HEK293 (cell line): Measurements from ENCODE around the gene HOXB9.

Experiments
- GFI1B ChIP-seq: fragments of 450-650 bp; formaldehyde crosslinking; IDR thresholded peaks from 2 replicates; pipeline ENCODE4 v1.5.1; 2016; ENCODE audit warnings: missing biosample characterization, missing genetic modification characterization
- GLI4 ChIP-seq: fragments of 450-650 bp; formaldehyde crosslinking; IDR thresholded peaks from 2 replicates; pipeline ENCODE4 v1.5.1; 2016; ENCODE audit warnings: missing biosample characterization, missing genetic modification characterization
- GLIS1 ChIP-seq: fragments of 450-650 bp; formaldehyde crosslinking; IDR thresholded peaks from 2 replicates; pipeline ENCODE4 v1.5.1; 2016; ENCODE audit warnings: missing biosample characterization, missing genetic modification characterization
- ZEB2 ChIP-seq: fragments of 450-650 bp; formaldehyde crosslinking; IDR thresholded peaks from 2 replicates; pipeline ENCODE4 v1.5.1; 2016; ENCODE audit warnings: missing biosample characterization, missing genetic modification characterization
- ZNF16 ChIP-seq: fragments of 450-650 bp; formaldehyde crosslinking; IDR thresholded peaks from 2 replicates; pipeline ENCODE4 v1.5.1; 2016; ENCODE audit warnings: low read depth, missing biosample characterization, missing genetic modification characterization
- ZNF202 ChIP-seq: fragments of 450-650 bp; formaldehyde crosslinking; IDR thresholded peaks from 2 replicates; pipeline ENCODE4 v1.5.1; 2016; ENCODE audit warnings: missing biosample characterization, missing genetic modification characterization, borderline replicate concordance
- ZNF221 ChIP-seq: fragments of 450-650 bp; formaldehyde crosslinking; IDR thresholded peaks from 2 replicates; pipeline ENCODE4 v1.5.1; 2017; ENCODE audit warnings: missing biosample characterization, missing genetic modification characterization, borderline replicate concordance
- ZNF23 ChIP-seq: fragments of 450-650 bp; formaldehyde crosslinking; IDR thresholded peaks from 2 replicates; pipeline ENCODE4 v1.5.1; 2016; ENCODE audit warnings: missing biosample characterization, missing genetic modification characterization, borderline replicate concordance
- ZNF266 ChIP-seq: fragments of 450-650 bp; formaldehyde crosslinking; IDR thresholded peaks from 2 replicates; pipeline ENCODE4 v1.5.1; 2016; ENCODE audit warnings: missing biosample characterization, missing genetic modification characterization, low read depth
- ZNF302 ChIP-seq: fragments of 450-650 bp; formaldehyde crosslinking; IDR thresholded peaks from 2 replicates; pipeline ENCODE4 v1.5.1; 2016; ENCODE audit warnings: missing biosample characterization, missing genetic modification characterization, low read depth
- ZNF324 ChIP-seq: fragments of 450-650 bp; formaldehyde crosslinking; IDR thresholded peaks from 2 replicates; pipeline ENCODE4 v1.5.1; 2016; ENCODE audit warnings: missing biosample characterization, missing genetic modification characterization
- ZNF335 ChIP-seq: fragments of 450-650 bp; formaldehyde crosslinking; conservative IDR thresholded peaks from 2 replicates; pipeline ENCODE4 v1.5.1; 2016; ENCODE audit warnings: missing biosample characterization, missing genetic modification characterization
- ZNF354C ChIP-seq: fragments of 450-650 bp; formaldehyde crosslinking; IDR thresholded peaks from 2 replicates; pipeline ENCODE4 v1.5.1; 2016; ENCODE audit warnings: missing biosample characterization, missing genetic modification characterization, low read depth, borderline replicate concordance
- ZNF404 ChIP-seq: fragments of 450-650 bp; formaldehyde crosslinking; IDR thresholded peaks from 2 replicates; pipeline ENCODE4 v1.5.1; 2017; ENCODE audit warnings: missing biosample characterization, missing genetic modification characterization
- ZNF514 ChIP-seq: fragments of 450-650 bp; formaldehyde crosslinking; IDR thresholded peaks from 2 replicates; pipeline ENCODE4 v1.5.1; 2016; ENCODE audit warnings: missing biosample characterization, missing genetic modification characterization
- ZNF623 ChIP-seq: fragments of 450-650 bp; formaldehyde crosslinking; IDR thresholded peaks from 2 replicates; pipeline ENCODE4 v1.5.1; 2016; ENCODE audit warnings: missing biosample characterization, missing genetic modification characterization
- ZNF777 ChIP-seq: fragments of 450-650 bp; formaldehyde crosslinking; IDR thresholded peaks from 2 replicates; pipeline ENCODE4 v1.5.1; 2017; ENCODE audit warnings: missing biosample characterization, missing genetic modification characterization, borderline replicate concordance
- ZNF791 ChIP-seq: fragments of 450-650 bp; formaldehyde crosslinking; IDR thresholded peaks from 2 replicates; pipeline ENCODE4 v1.5.1; 2016; ENCODE audit warnings: missing biosample characterization, missing genetic modification characterization
- ZNF843 ChIP-seq: fragments of 450-650 bp; formaldehyde crosslinking; IDR thresholded peaks from 2 replicates; pipeline ENCODE4 v1.5.1; 2016; ENCODE audit warnings: missing biosample characterization, missing genetic modification characterization
- TF ChIP-seq, protein P1 (sequence below): fragments of 450-650 bp; IDR thresholded peaks from 2 replicates; pipeline ENCODE4 v1.5.1; 2018; ENCODE audit warnings: missing biosample characterization, missing genetic modification characterization
- TF ChIP-seq, protein P2 (sequence below): fragments of 450-650 bp; formaldehyde crosslinking; conservative IDR thresholded peaks from 2 replicates; pipeline ENCODE4 v1.5.1; 2016; ENCODE audit warnings: low read depth, missing biosample characterization, missing genetic modification characterization
- TF ChIP-seq, protein P3 (sequence below): fragments of 450-650 bp; formaldehyde crosslinking; IDR thresholded peaks from 2 replicates; pipeline ENCODE4 v1.5.1; 2016; ENCODE audit warnings: missing biosample characterization, missing genetic modification characterization, low read depth
- TF ChIP-seq, protein P4 (sequence below): fragments of 450-650 bp; formaldehyde crosslinking; IDR thresholded peaks from 2 replicates; pipeline ENCODE4; 2016; ENCODE audit warnings: missing biosample characterization, missing genetic modification characterization
- TF ChIP-seq, protein P5 (sequence below): fragments of 450-650 bp; formaldehyde crosslinking; IDR thresholded peaks from 2 replicates; pipeline ENCODE4 v1.5.1; 2016; ENCODE audit warnings: missing biosample characterization, missing genetic modification characterization, borderline replicate concordance
- TF ChIP-seq, protein P6 (sequence below): sonication (generic); formaldehyde crosslinking; IDR thresholded peaks from 2 replicates; pipeline ENCODE4 v1.8.1; 2022; ENCODE audit warnings: mild to moderate bottlenecking, moderate library complexity, missing genetic modification reagents

The HOXB9 gene

DNA sequence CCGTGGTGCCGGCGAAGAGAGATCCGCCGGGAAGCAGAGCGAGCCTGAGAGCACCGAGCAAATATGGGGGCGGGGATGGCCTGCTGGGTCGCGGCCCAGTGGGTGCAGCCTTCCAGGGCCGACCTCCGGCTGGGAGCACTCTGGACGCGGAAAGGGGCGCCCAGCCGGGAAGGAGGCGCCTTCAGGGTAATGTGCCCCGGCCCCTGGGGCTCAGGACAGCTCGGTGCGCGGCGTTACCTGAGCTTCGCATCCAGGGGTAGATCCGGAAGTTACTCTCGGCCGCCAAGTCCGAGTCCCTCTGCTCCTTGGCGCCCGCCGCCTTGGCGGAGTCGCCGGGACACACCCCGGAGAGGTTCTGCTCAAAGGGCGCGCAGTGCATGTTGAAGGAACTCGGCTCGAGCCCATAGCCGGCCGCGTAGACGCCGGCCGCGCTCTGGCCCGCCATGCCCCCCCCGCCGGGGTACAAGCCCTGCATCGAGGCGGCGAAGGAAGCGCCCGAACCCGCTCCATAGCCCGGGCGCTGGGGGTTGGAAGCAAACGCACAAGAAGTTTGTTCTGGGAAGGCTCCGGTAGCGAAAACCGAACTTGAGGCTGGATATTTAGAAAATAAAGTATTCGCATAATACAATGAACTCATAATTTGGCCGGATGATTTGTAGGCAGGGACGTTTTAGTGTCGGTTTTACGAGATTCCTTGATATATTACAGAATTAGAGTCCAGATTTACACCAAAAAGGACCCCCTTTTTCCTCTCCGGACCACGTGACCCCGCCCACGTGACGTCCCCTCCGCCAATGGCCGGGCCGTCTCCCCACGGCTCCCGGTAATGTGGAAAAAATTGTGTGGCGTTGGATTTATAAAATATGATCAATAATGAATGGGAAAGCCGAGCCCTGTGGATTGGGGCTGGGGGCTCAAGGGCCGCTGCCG is 15.6 kb downstream of the HOXB9 start, which contains the start of gene HOXB7 (continued):
- TF ChIP-seq, protein P1, sequence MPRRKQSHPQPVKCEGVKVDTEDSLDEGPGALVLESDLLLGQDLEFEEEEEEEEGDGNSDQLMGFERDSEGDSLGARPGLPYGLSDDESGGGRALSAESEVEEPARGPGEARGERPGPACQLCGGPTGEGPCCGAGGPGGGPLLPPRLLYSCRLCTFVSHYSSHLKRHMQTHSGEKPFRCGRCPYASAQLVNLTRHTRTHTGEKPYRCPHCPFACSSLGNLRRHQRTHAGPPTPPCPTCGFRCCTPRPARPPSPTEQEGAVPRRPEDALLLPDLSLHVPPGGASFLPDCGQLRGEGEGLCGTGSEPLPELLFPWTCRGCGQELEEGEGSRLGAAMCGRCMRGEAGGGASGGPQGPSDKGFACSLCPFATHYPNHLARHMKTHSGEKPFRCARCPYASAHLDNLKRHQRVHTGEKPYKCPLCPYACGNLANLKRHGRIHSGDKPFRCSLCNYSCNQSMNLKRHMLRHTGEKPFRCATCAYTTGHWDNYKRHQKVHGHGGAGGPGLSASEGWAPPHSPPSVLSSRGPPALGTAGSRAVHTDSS (tag by site-specific recombination): no peak
- TF ChIP-seq ZEB2 (tag by site-specific recombination) (peak; percentile 61; the same call in 1 of the 2 replicates), ZNF221 (no peak), ZNF623 (tag by site-specific recombination) (no peak), ZNF777 (no peak), ZNF23 (tag by site-specific recombination) (no peak), GLIS1 (tag by site-specific recombination) (no peak), GFI1B (tag by site-specific recombination) (peak; percentile 80), ZNF514 (tag by site-specific recombination) (no peak), ZNF302 (tag by site-specific recombination) (no peak), ZNF404 (tag by site-specific recombination) (no peak), ZNF354C (tag by site-specific recombination) (no peak), ZNF843 (no peak; the same call in 1 of the 2 replicates), ZNF16 (tag by site-specific recombination) (no peak), ZNF324 (tag by site-specific recombination) (no peak), ZNF202 (tag by site-specific recombination) (no peak), GLI4 (tag by site-specific recombination) (no peak), ZNF266 (tag by site-specific recombination) (no peak), ZNF791 (tag by site-specific recombination) (no peak), ZNF335 (tag by site-specific recombination) (peak; percentile 97)
- TF ChIP-seq, protein P2, sequence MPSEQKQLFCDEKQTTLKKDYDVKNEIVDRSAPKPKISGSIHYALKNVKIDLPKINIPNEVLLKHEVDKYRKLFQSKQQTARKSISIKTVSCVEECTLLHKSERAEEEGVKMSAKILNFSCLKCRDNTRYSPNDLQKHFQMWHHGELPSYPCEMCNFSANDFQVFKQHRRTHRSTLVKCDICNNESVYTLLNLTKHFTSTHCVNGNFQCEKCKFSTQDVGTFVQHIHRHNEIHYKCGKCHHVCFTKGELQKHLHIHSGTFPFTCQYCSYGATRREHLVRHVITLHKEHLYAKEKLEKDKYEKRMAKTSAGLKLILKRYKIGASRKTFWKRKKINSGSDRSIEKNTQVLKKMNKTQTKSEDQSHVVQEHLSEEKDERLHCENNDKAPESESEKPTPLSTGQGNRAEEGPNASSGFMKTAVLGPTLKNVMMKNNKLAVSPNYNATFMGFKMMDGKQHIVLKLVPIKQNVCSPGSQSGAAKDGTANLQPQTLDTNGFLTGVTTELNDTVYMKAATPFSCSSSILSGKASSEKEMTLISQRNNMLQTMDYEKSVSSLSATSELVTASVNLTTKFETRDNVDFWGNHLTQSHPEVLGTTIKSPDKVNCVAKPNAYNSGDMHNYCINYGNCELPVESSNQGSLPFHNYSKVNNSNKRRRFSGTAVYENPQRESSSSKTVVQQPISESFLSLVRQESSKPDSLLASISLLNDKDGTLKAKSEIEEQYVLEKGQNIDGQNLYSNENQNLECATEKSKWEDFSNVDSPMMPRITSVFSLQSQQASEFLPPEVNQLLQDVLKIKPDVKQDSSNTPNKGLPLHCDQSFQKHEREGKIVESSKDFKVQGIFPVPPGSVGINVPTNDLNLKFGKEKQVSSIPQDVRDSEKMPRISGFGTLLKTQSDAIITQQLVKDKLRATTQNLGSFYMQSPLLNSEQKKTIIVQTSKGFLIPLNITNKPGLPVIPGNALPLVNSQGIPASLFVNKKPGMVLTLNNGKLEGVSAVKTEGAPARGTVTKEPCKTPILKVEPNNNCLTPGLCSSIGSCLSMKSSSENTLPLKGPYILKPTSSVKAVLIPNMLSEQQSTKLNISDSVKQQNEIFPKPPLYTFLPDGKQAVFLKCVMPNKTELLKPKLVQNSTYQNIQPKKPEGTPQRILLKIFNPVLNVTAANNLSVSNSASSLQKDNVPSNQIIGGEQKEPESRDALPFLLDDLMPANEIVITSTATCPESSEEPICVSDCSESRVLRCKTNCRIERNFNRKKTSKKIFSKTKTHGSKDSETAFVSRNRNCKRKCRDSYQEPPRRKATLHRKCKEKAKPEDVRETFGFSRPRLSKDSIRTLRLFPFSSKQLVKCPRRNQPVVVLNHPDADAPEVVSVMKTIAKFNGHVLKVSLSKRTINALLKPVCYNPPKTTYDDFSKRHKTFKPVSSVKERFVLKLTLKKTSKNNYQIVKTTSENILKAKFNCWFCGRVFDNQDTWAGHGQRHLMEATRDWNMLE (tag by site-specific recombination): no peak
- TF ChIP-seq, protein P3, sequence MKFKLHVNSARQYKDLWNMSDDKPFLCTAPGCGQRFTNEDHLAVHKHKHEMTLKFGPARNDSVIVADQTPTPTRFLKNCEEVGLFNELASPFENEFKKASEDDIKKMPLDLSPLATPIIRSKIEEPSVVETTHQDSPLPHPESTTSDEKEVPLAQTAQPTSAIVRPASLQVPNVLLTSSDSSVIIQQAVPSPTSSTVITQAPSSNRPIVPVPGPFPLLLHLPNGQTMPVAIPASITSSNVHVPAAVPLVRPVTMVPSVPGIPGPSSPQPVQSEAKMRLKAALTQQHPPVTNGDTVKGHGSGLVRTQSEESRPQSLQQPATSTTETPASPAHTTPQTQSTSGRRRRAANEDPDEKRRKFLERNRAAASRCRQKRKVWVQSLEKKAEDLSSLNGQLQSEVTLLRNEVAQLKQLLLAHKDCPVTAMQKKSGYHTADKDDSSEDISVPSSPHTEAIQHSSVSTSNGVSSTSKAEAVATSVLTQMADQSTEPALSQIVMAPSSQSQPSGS (tag by site-specific recombination): no peak
- TF ChIP-seq, protein P4, sequence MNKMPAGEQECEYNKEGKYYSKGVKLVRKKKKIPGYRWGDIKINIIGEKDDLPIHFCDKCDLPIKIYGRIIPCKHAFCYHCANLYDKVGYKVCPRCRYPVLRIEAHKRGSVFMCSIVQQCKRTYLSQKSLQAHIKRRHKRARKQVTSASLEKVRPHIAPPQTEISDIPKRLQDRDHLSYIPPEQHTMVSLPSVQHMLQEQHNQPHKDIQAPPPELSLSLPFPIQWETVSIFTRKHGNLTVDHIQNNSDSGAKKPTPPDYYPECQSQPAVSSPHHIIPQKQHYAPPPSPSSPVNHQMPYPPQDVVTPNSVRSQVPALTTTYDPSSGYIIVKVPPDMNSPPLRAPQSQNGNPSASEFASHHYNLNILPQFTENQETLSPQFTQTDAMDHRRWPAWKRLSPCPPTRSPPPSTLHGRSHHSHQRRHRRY (tag by site-specific recombination): no peak
- TF ChIP-seq, protein P5, sequence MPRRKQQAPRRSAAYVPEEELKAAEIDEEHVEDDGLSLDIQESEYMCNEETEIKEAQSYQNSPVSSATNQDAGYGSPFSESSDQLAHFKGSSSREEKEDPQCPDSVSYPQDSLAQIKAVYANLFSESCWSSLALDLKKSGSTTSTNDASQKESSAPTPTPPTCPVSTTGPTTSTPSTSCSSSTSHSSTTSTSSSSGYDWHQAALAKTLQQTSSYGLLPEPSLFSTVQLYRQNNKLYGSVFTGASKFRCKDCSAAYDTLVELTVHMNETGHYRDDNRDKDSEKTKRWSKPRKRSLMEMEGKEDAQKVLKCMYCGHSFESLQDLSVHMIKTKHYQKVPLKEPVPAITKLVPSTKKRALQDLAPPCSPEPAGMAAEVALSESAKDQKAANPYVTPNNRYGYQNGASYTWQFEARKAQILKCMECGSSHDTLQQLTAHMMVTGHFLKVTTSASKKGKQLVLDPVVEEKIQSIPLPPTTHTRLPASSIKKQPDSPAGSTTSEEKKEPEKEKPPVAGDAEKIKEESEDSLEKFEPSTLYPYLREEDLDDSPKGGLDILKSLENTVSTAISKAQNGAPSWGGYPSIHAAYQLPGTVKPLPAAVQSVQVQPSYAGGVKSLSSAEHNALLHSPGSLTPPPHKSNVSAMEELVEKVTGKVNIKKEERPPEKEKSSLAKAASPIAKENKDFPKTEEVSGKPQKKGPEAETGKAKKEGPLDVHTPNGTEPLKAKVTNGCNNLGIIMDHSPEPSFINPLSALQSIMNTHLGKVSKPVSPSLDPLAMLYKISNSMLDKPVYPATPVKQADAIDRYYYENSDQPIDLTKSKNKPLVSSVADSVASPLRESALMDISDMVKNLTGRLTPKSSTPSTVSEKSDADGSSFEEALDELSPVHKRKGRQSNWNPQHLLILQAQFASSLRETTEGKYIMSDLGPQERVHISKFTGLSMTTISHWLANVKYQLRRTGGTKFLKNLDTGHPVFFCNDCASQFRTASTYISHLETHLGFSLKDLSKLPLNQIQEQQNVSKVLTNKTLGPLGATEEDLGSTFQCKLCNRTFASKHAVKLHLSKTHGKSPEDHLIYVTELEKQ: no peak
- TF ChIP-seq, protein P6, sequence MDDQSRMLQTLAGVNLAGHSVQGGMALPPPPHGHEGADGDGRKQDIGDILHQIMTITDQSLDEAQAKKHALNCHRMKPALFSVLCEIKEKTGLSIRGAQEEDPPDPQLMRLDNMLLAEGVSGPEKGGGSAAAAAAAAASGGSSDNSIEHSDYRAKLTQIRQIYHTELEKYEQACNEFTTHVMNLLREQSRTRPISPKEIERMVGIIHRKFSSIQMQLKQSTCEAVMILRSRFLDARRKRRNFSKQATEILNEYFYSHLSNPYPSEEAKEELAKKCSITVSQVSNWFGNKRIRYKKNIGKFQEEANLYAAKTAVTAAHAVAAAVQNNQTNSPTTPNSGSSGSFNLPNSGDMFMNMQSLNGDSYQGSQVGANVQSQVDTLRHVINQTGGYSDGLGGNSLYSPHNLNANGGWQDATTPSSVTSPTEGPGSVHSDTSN (CRISPR knock-in tag): 0 out of 2 replicates have a peak, but pooled peaks have one; percentile 53
